B cell (primary cell): ENCODE data around the gene BRINP3. TPM values are rescaled to one million over a fixed set of nuclear protein-coding genes. Genes with fewer than 3 reads are reported as not detected.
"Not testable (repeated sequence)": the region's sequence is repeated elsewhere in the genome, so short reads cannot be mapped to it uniquely, and the experiment has no call there.

Experiments used
- ATAC-seq: fragments of 200-7000 bp; cut with Tn5 transposase; one replicate; pipeline ENCODE4 v1.10.0; 2021; ENCODE audit warnings: low read depth, mild to moderate bottlenecking, moderate number of reproducible peaks, moderate library complexity
- CTCF ChIA-PET: fragments of 350-600 bp; sonication (Branson Sonifier 250); formaldehyde crosslinking; loops from one replicate; lab custom pipeline; 2021; ENCODE audit warnings: antibody characterized with exemption, inconsistent platforms; lab: Charles Lee
- POLR2A ChIA-PET: fragments of 350-600 bp; sonication (Branson Sonifier 250); formaldehyde crosslinking; loops from one replicate; lab custom pipeline; 2021; ENCODE audit warnings: antibody characterized with exemption; lab: Charles Lee
- DNase-seq: peaks from one replicate; pipeline ENCODE4 v3.0.0; 2013
- H2AFZ ChIP-seq: 2 replicates; pipeline ENCODE4 v1.6.1; 2012; ENCODE audit warnings: mild to moderate bottlenecking, low read depth, low read length; ENCODE audit not compliant: insufficient read depth, poor library complexity, severe bottlenecking
- H3K27ac ChIP-seq, 2 donors: 1 replicate in 1 of 2; 2 replicates in 1 of 2; pipeline ENCODE4 v1.5.1; 2012 to 2013; ENCODE audit warnings: low read length in 2 of 2, mild to moderate bottlenecking in 2 of 2, moderate library complexity in 1 of 2
- H3K27me3 ChIP-seq, 4 experiments: fragments of 200-600 bp in 1 of 4; sonication (generic) in 1 of 4; replicated peaks in 1 of 4; 1 replicate in 2 of 4; 2 replicates in 2 of 4; pipeline versions ENCODE4 v1.6.1 to v1.7.0; 2013 to 2016; ENCODE audit warnings: low read length in 3 of 4, mild to moderate bottlenecking in 2 of 4, mixed read lengths in 1 of 4, moderate library complexity in 1 of 4; ENCODE audit not compliant: insufficient read depth in 4 of 4, control insufficient read depth in 3 of 4; ENCODE audit errors: control extremely low read depth in 1 of 4
- H3K36me3 ChIP-seq, 2 experiments: replicated peaks in 1 of 2; 1 replicate in 1 of 2; 2 replicates in 1 of 2; pipeline versions ENCODE4 v1.6.1 to v1.7.1; 2013; ENCODE audit warnings: low read length in 1 of 2; ENCODE audit not compliant: insufficient read depth in 2 of 2, control insufficient read depth in 1 of 2; ENCODE audit errors: control extremely low read depth in 1 of 2, extremely low read depth in 1 of 2
- H3K4me1 ChIP-seq, 2 donors: fragments of 200-600 bp in 1 of 2; sonication (generic) in 1 of 2; 1 replicate in 1 of 2; 2 replicates in 1 of 2; pipeline versions ENCODE4 v1.5.1 to v1.6.1; 2013 to 2017; ENCODE audit warnings: low read length in 2 of 2; ENCODE audit not compliant: control insufficient read depth in 2 of 2, insufficient read depth in 2 of 2
- H3K4me2 ChIP-seq: replicated peaks from 2 replicates; pipeline ENCODE3; 2012; ENCODE audit warnings: mild to moderate bottlenecking, low read depth, low read length; ENCODE audit not compliant: poor library complexity, severe bottlenecking
- H3K4me3 ChIP-seq, 5 experiments: fragments of 200-600 bp in 1 of 5; sonication (generic) in 1 of 5; 1 replicate in 3 of 5; 2 replicates in 2 of 5; pipeline versions ENCODE4 v1.5.1 to v1.7.0; 2011 to 2016; ENCODE audit warnings: low read length in 4 of 5, mild to moderate bottlenecking in 4 of 5, low read depth in 2 of 5, control low read depth in 1 of 5, moderate library complexity in 1 of 5; ENCODE audit not compliant: insufficient read depth in 1 of 5; ENCODE audit errors: control extremely low read depth in 1 of 5, extremely low read depth in 1 of 5
- H3K79me2 ChIP-seq: fragments of 200-600 bp; sonication (generic); one replicate; pipeline ENCODE4 v1.6.0; 2016; ENCODE audit warnings: low read length; ENCODE audit not compliant: control insufficient read depth, insufficient read depth
- H3K9ac ChIP-seq: fragments of 200-600 bp; sonication (generic); 2 replicates; pipeline ENCODE4 v1.6.1; 2017; ENCODE audit warnings: mild to moderate bottlenecking, low read length, moderate library complexity
- H3K9me3 ChIP-seq, 3 donors: one replicate each; pipeline versions ENCODE4 v1.6.1 to v1.7.1; 2013; ENCODE audit warnings: low read length in 2 of 3; ENCODE audit not compliant: control insufficient read depth in 2 of 3, insufficient read depth in 1 of 3; ENCODE audit errors: control extremely low read depth in 1 of 3
- H4K20me1 ChIP-seq: 2 replicates; pipeline ENCODE4 v1.6.0; 2012; ENCODE audit warnings: mild to moderate bottlenecking, low read length; ENCODE audit not compliant: insufficient read depth, control insufficient read depth, poor library complexity, severe bottlenecking
- H3K27ac Mint-ChIP-seq: one replicate; pipeline ENCODE4 v1.8.0; 2021; ENCODE audit warnings: mixed read lengths
- H3K27me3 Mint-ChIP-seq: one replicate; pipeline ENCODE4 v1.8.0; 2021; ENCODE audit warnings: mixed read lengths
- H3K4me1 Mint-ChIP-seq: one replicate; pipeline ENCODE4 v1.8.0; 2021; ENCODE audit warnings: mixed read lengths
- H3K4me3 Mint-ChIP-seq: one replicate; pipeline ENCODE4 v1.8.0; 2021; ENCODE audit warnings: mixed read lengths
- H3K9me3 Mint-ChIP-seq: one replicate; pipeline ENCODE4 v1.8.0; 2022; ENCODE audit warnings: mixed read lengths; ENCODE audit not compliant: insufficient read depth
- EZH2 ChIP-seq: IDR thresholded peaks from 2 replicates; pipeline ENCODE4 v1.6.1; 2012; ENCODE audit warnings: borderline replicate concordance, low read depth, mild to moderate bottlenecking, moderate library complexity, low read length; ENCODE audit not compliant: insufficient read depth, poor library complexity, severe bottlenecking
- WGBS: methylation state at CpG from one replicate; pipeline ENCODE4 v1.1.5; 2013; ENCODE audit warnings: missing lambda C conversion rate; ENCODE audit not compliant: insufficient coverage; 5-methylcytosine and 5-hydroxymethylcytosine counted together
- intact Hi-C: fragments of 100-400 bp; cut with micrococcal nuclease; formaldehyde crosslinking; loops from one replicate; pipeline ENCODE4 v1.10.0; 2022
- polyA plus RNA-seq: library from polyadenylated mRNA; depleted of rRNA; stranded (reverse); fragments of >200 nt; gene quantifications from 2 replicates; pipeline ENCODE4 v1.2.3, GENCODE V29; 2012
- total RNA-seq, 2 donors: library from RNA; stranded (reverse); fragments of 120-200 nt in 1 of 2; gene quantifications; 1 replicate in 1 of 2; 2 replicates in 1 of 2; pipeline versions ENCODE4 v1.2.3 to v1.2.4, GENCODE V29; 2013 to 2022
- TF ChIP-seq, protein P1 (sequence below): fragments of 200-600 bp; IDR thresholded peaks from one replicate; pipeline ENCODE4 v1.8.0; 2022; ENCODE audit warnings: antibody characterized with exemption, mild to moderate bottlenecking

BRINP3 gene
- total and polyA plus RNA-seq, 2 donors (not counting 1 experiment from before 2014, with no cell fraction given), result not detected

DNA sequence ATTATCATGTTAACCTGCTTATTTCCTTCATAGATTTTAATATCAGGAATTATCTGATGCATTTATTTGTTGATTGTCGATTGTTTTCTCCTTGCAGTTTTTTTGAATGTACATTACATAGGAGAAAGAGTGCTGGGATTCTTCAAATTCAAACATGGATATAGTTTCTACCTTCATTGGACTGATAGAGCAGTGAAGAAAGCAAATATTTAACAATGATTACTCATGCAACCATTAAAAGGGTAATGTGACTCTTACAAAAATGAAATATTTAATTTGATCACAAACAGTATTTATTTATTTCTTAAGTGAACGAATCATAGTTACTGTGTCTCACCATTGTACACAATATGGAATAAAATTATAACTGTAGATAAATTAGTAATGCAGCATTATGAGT lies 350.9 kb downstream of the BRINP3 start:
- H3K79me2 ChIP-seq, result no peaks in the 10 kb centered on the region
- H3K36me3 ChIP-seq, result no peaks in the 10 kb centered on the region
- H2AFZ ChIP-seq, result no peak overlapping the region
- POLR2A ChIA-PET, result no interaction called here
- no peak for TF ChIP-seq EZH2
- TF ChIP-seq, protein P1, sequence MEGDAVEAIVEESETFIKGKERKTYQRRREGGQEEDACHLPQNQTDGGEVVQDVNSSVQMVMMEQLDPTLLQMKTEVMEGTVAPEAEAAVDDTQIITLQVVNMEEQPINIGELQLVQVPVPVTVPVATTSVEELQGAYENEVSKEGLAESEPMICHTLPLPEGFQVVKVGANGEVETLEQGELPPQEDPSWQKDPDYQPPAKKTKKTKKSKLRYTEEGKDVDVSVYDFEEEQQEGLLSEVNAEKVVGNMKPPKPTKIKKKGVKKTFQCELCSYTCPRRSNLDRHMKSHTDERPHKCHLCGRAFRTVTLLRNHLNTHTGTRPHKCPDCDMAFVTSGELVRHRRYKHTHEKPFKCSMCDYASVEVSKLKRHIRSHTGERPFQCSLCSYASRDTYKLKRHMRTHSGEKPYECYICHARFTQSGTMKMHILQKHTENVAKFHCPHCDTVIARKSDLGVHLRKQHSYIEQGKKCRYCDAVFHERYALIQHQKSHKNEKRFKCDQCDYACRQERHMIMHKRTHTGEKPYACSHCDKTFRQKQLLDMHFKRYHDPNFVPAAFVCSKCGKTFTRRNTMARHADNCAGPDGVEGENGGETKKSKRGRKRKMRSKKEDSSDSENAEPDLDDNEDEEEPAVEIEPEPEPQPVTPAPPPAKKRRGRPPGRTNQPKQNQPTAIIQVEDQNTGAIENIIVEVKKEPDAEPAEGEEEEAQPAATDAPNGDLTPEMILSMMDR, result no peak
- no peaks in the 10 kb centered on the region for H3K4me1 ChIP-seq
- DNase-seq, result no peak
- peaks cover 2% of the 10 kb centered on the region for H3K9me3 Mint-ChIP-seq
- ATAC-seq, result no peak
- H4K20me1 ChIP-seq, result no peaks in the 10 kb centered on the region
- no peak overlapping the region for H3K4me3 ChIP-seq
- no peak overlapping the region for H3K27ac Mint-ChIP-seq
- H3K4me1 Mint-ChIP-seq, result no peaks in the 10 kb centered on the region
- no peak overlapping the region for H3K4me2 ChIP-seq
- H3K9ac ChIP-seq, result no peak overlapping the region
- H3K9me3 ChIP-seq, result no peaks in the 10 kb centered on the region
- no peak overlapping the region for H3K4me3 Mint-ChIP-seq
- H3K27ac ChIP-seq, result no peak overlapping the region
- no peaks in the 10 kb centered on the region for H3K27me3 Mint-ChIP-seq
- H3K27me3 ChIP-seq, result no peaks in the 10 kb centered on the region
- no CpG with 5 or more reads among the region's 2 CpGs for WGBS
- intact Hi-C loops, result no loop called here
- CTCF ChIA-PET, result no interaction called here

- no peaks in the 10 kb centered on the region for H3K9me3 ChIP-seq
- H3K27ac Mint-ChIP-seq, result no peak overlapping the region
- no peak overlapping the region for H2AFZ ChIP-seq
- H3K27ac ChIP-seq, result no peak overlapping the region
- H3K4me1 Mint-ChIP-seq, result no peaks in the 10 kb centered on the region
- intact Hi-C loops, result no loop called here
- TF ChIP-seq EZH2, result no peak
- TF ChIP-seq, protein P1, result no peak
- H3K4me2 ChIP-seq, result no peak overlapping the region
- no peaks in the 10 kb centered on the region for H3K36me3 ChIP-seq
- H3K27me3 Mint-ChIP-seq, result no peaks in the 10 kb centered on the region
- CTCF ChIA-PET, result no interaction called here
- H3K4me3 ChIP-seq, result no peak overlapping the region
- no peak overlapping the region for H3K9ac ChIP-seq
- no peaks in the 10 kb centered on the region for H4K20me1 ChIP-seq
- WGBS, result no CpG with 5 or more reads among the region's 3 CpGs
- no peak for DNase-seq
- peaks cover 2% of the 10 kb centered on the region for H3K9me3 Mint-ChIP-seq
- POLR2A ChIA-PET, result no interaction called here
- H3K27me3 ChIP-seq, result no peaks in the 10 kb centered on the region
- no peak overlapping the region for H3K4me3 Mint-ChIP-seq
- H3K4me1 ChIP-seq, result no peaks in the 10 kb centered on the region
- H3K79me2 ChIP-seq, result no peaks in the 10 kb centered on the region
- no peak for ATAC-seq
These were observed 353.6 kb downstream of the BRINP3 start for GRCh38 chr1:190124068-190124467.

GRCh38 chr1:190120564-190120963 lies 357.1 kb downstream of the BRINP3 start:
- H3K27ac Mint-ChIP-seq, H3K36me3 ChIP-seq, H3K4me1 ChIP-seq, H3K79me2 ChIP-seq, ATAC-seq, H3K27me3 ChIP-seq, H3K27me3 Mint-ChIP-seq, intact Hi-C loops, CTCF ChIA-PET, DNase-seq, H3K4me2 ChIP-seq, H3K9ac ChIP-seq, H3K4me3 ChIP-seq, H3K4me3 Mint-ChIP-seq, H2AFZ ChIP-seq, H4K20me1 ChIP-seq, H3K9me3 ChIP-seq, H3K4me1 Mint-ChIP-seq, H3K9me3 Mint-ChIP-seq, POLR2A ChIA-PET, H3K27ac ChIP-seq: not testable (repeated sequence)
- 95% methylated on average over 2 of the region's 11 CpGs for WGBS
